Colonic mucosa (tissue), 4 donors: ENCODE results near the gene DAAM2. TPM values are rescaled to one million over a fixed set of nuclear protein-coding genes. Genes with fewer than 3 reads are reported as not detected.

ENCODE experiments used
- DNase-seq: peaks from one replicate; pipeline ENCODE4 v3.0.0-alpha.2; 2020
- H3K27ac ChIP-seq: fragments of 200-600 bp; one replicate; pipeline ENCODE4 v1.8.0; 2021
- H3K27me3 ChIP-seq: fragments of 200-600 bp; one replicate; pipeline ENCODE4 v1.8.0; 2021
- H3K36me3 ChIP-seq: fragments of 200-600 bp; one replicate; pipeline ENCODE4 v1.8.0; 2021
- H3K4me1 ChIP-seq: fragments of 200-600 bp; one replicate; pipeline ENCODE4 v1.8.0; 2021; ENCODE audit warnings: mild to moderate bottlenecking
- H3K4me3 ChIP-seq: fragments of 200-600 bp; one replicate; pipeline ENCODE4 v1.8.0; 2021
- H3K9ac ChIP-seq, 2 donors: one replicate each; pipeline ENCODE4 v1.7.0; 2013; ENCODE audit warnings: control low read depth in 2 of 2, low read depth in 2 of 2, low read length in 2 of 2
- H3K9me3 ChIP-seq: fragments of 200-600 bp; one replicate; pipeline ENCODE4 v1.8.0; 2021
- CTCF ChIP-seq: fragments of 200-600 bp; IDR thresholded peaks from one replicate; pipeline ENCODE4 v1.8.0; 2022; ENCODE audit warnings: antibody characterized with exemption, mild to moderate bottlenecking
- intact Hi-C: fragments of 100-400 bp; cut with DNase I; formaldehyde crosslinking; loops from one replicate; pipeline ENCODE4 v1.14.1; 2022
- total RNA-seq, 2 donors: library from RNA; stranded (reverse); fragmentation: NEBNext Ultra II Directional in 1 of 2; extraction: Animal tissue kit (Norgen Biotek cat#: 25700) in 1 of 2; gene quantifications; one replicate each; pipeline ENCODE4 v1.2.1, GENCODE V29; 2021
- donor health status: healthy.
- donor health status: DM: no; HTN: no; CAD: no.
- donor health status: DM: no; HTN: no; CAD: no.

DAAM2 gene
- total RNA-seq, 2 donors from 2014 or later: 3.6 to 6.9 TPM

GRCh38 chr6:39934131-39934757 lies 142.1 kb downstream of the DAAM2 start, which contains the start of gene MOCS1:
MOCS1 (minus strand) TSS chr6:39934462; CDS start chr6:39934417, 45 bp downstream.
- H3K9ac ChIP-seq: peak within 1 kb of the TSS; percentile 38 to 83
- DNase-seq: peak; percentile 88
- no peaks in the 10 kb centered on the region for H3K36me3 ChIP-seq
- no peaks in the 10 kb centered on the region for H3K9me3 ChIP-seq
- H3K27me3 ChIP-seq: no peaks in the 10 kb centered on the region
- intact Hi-C loops: no loop called here
- H3K27ac ChIP-seq: peak within 1 kb of the TSS; percentile 23
- no peaks in the 10 kb centered on the region for H3K4me1 ChIP-seq
- H3K4me3 ChIP-seq: peak within 1 kb of the TSS; percentile 84
- no peak for TF ChIP-seq CTCF

- TF ChIP-seq CTCF: no peak
- no peak for DNase-seq
- Histone ChIP-seq H3K27ac (no peak overlapping the region), H3K9ac (no peak overlapping the region), H3K27me3 (no peaks in the 10 kb centered on the region), H3K4me3 (no peak overlapping the region), H3K9me3 (no peaks in the 10 kb centered on the region), H3K4me1 (no peaks in the 10 kb centered on the region), H3K36me3 (no peaks in the 10 kb centered on the region)
- intact Hi-C loops: no loop called here
Measured at GRCh38 chr6:39935241-39935640, 143.1 kb downstream of the DAAM2 start.

- Histone ChIP-seq H3K36me3 (no peaks in the 10 kb centered on the region), H3K9ac (no peak overlapping the region), H3K27me3 (no peaks in the 10 kb centered on the region), H3K4me1 (no peaks in the 10 kb centered on the region), H3K27ac (no peak overlapping the region), H3K4me3 (no peak overlapping the region), H3K9me3 (no peaks in the 10 kb centered on the region)
- no peak for TF ChIP-seq CTCF
- intact Hi-C loops: no loop called here
- DNase-seq: no peak
Measured at GRCh38 chr6:39936857-39937256, 144.7 kb downstream of the DAAM2 start.

GRCh38 chr6:39937686-39938333 lies 145.6 kb downstream of the DAAM2 start:
- Histone ChIP-seq H3K4me1 (no peaks in the 10 kb centered on the region), H3K9me3 (no peaks in the 10 kb centered on the region), H3K27ac (no peak overlapping the region), H3K27me3 (no peaks in the 10 kb centered on the region), H3K9ac (no peak overlapping the region), H3K4me3 (no peak overlapping the region), H3K36me3 (no peaks in the 10 kb centered on the region)
- DNase-seq: peak; percentile 11
- no peak for TF ChIP-seq CTCF
- intact Hi-C loops: no loop called here

GRCh38 chr6:39938773-39939654 lies 146.8 kb downstream of the DAAM2 start:
- peak; percentile 12 for DNase-seq
- TF ChIP-seq CTCF: no peak
- Histone ChIP-seq H3K9ac (no peak overlapping the region), H3K4me1 (no peaks in the 10 kb centered on the region), H3K4me3 (no peak overlapping the region), H3K27me3 (no peaks in the 10 kb centered on the region), H3K36me3 (no peaks in the 10 kb centered on the region), H3K9me3 (no peaks in the 10 kb centered on the region), H3K27ac (no peak overlapping the region)
- intact Hi-C loops: no loop called here
